ENCODE results near the gene GRM5.
"Not testable (repeated sequence)": the region's sequence is repeated elsewhere in the genome, so short reads cannot be mapped to it uniquely, and the experiment has no call there.

GRM5 gene

DNA sequence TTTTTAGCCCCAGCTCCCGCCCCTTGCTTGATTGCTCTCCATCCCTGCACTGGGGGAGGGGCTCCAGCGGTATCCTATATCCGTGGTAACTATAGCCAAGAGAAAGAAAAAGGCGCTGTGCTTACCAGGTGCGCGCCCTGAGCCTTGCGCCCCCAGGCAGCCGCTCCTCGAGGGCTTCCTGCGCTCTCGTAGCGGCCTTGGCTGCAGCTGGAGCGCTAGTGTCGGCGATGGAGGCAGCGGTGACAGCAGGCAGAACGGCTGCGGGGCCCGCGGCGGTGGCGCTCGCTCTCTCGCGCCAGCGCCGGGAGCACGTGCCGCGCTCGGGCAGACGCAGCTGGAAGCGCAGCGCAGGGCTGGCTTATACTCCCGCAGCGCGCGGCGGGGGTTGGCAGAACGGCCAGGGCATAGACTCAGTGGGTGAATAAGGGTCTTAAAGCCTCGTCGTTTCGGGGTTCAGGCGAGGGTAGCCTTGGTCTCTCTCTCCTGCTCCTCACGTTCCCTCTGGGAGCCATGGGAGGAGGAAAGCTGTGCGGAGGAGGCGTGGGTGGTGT, at the start of gene GRM5:
TSS of gene GRM5 (minus strand) at position 332 of the 551 bp plus-strand sequence. CDS start 18,110 bp downstream, outside the sequence.
- DNase-seq (ENCODE audit: low read depth, low spot score): not testable (repeated sequence)

DNA sequence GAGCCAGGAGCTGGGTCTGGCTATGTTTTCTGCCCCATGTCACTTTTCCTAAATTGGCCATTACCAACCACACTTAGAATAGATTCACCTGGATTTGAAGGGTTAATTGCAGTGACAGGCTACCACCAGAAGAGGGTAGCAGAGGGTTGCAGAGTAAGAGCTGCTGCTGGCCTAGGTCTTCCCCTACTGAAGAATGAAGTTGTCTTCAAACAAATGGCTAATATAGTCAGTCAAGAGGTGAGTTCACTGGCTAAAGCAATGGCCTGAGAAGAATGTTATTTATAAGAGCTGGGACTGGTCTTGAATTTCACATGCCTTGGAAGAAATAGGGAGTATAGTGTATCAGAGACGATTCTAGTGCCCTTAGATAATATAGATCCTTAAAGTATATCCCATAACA, 32.2 kb upstream of the GRM5 start:
- DNase-seq (ENCODE audit: low read depth, low spot score): not testable (repeated sequence)

DNA sequence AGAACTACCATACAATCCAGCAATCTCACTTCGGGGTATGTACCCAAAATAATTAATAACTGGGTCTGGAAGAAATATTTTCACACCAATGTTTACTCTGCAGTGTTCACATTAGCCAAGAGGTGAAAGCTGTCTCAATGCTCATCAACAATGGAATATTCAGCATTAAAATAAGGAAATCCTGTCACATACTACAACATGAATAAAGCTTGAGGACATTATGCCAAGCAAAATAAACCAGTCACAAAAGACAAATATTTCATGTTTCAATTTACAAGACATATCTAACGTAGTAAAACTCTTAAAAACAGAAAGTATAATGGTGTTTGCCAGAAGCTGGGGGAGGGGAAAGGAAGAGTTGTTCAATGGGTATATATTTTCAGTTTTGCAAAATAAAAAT, 28.0 kb upstream of the GRM5 start:
- not testable (repeated sequence) for DNase-seq (ENCODE audit: low read depth, low spot score)

DNA sequence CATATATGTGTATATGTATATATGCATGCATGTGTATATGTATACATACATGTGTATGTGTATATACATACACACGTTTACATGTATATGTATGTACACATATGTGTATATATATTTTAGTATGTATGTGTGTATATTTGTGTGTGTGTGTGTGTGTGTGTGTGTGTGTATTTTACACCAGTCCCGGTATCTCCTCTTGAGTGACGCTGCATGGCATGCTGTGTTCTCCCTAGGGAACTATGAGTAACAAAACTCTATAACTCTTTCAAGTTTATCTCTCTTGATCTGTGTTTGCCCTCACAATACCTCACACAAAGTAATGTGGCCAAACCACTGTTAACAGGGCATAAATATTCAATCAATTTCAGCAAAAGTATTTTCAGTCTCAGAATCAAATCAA, 19.2 kb upstream of the GRM5 start:
- not testable (repeated sequence) for DNase-seq (ENCODE audit: low read depth, low spot score)

DNA sequence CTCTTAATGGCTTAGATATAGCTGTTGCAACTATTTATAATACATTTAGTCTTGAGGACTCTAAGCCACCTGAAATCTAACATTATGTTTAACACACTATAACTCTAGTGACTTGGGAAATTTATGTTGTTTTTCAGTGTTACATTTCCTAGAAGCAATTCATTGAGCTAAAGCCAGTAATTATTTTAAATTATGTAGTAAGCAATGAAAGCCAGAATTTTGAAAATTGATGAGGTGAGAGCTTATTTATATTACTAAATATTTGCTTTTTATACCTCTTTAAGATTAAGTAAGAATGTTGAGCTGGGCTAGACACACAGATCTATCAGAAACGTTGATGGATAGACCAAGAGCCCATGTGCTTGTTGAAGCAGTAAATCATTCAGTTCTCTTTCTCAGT, 5.1 kb upstream of the GRM5 start:
- not testable (repeated sequence) for DNase-seq (ENCODE audit: low read depth, low spot score)

DNA sequence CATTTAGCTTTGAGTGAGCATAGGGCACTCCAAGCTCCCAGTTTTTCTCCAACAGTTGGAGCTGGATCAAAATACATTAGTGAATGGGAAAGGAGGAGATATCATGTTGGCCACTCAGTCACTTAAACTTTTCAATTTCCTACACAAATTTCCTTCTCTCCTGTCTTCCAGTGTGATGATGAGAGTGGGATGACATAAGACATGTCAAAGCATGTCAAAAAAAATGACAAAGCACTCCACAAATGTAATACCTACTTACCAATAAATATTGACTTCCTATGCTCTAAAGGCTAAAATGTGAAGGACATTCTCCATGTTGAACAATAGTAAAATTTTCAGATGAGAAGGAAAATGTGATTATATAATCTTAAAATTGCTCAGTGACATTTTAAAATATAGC, 1.5 kb upstream of the GRM5 start:
- DNase-seq (ENCODE audit: low read depth, low spot score): no peak

DNA sequence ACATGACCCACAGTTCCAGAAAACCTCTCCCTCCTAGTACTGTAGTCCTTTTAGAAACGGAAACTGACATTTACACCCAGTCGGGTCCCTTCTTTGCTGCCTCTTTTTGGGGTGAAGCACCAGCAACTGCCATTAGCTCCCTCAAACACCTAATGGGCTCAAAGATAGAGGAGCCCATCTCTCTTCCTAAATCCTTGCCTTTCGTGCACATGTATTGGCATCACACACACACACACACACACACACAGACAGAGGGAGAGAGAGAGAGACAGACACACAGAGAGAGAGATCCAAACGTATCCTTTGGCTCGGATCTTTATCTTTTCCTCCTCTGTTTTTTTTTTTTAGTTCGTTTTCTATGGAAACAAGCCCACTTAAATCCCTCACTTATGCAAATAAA, 716 bp downstream of the GRM5 start:
- no peak for DNase-seq (ENCODE audit: low read depth, low spot score)

DNA sequence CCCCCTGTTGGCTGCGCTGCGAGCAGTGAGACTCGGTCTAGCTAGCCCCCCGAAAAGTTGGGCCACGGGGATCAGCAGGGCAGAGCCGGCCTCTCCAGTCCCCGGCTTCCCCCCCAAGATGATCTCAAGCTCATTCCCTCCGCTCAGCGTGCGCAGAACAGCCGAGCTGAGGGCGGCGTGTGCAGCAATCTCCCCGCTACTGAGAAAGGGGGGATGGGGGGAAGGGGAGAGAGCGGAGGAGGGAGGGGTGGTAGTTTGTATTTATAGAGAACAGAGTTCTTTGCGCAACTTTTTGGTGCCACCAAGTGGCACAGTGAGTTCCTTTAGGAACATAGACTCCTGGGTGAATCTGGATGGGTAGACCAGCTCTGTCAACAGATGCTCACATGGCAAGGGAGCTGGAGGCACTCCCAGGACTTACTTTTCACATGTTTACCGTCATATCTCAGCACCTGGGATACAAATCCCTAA, 2.3 kb downstream of the GRM5 start:
- not testable (repeated sequence) for DNase-seq (ENCODE audit: low read depth, low spot score)

DNA sequence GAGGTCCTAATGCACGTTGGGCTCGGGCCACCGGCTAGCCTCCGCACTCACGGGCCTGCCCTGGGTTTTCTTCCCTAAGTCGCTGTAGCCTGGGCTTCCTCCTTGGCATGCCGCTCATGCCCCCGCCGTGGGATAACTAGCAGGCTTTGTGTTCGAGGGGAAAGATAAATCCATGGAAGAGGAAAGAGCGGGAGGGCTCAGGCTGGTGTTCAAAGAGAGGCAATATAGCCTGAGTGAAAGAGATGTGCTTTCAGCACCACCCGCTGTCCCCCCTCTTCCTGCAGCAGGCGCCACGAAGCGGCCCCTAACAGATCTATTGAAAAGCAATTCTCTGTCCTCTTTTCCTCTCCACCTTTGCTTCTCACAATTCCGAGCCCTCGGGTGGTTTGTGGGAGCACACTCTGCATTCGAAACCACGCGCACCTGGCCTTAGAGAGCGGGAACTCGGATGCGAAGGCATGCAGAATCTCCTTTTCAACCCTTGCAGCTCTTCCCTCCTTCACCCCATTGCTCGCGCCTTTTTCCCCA, 2.9 kb downstream of the GRM5 start:
- not testable (repeated sequence) for DNase-seq (ENCODE audit: low read depth, low spot score)

DNA sequence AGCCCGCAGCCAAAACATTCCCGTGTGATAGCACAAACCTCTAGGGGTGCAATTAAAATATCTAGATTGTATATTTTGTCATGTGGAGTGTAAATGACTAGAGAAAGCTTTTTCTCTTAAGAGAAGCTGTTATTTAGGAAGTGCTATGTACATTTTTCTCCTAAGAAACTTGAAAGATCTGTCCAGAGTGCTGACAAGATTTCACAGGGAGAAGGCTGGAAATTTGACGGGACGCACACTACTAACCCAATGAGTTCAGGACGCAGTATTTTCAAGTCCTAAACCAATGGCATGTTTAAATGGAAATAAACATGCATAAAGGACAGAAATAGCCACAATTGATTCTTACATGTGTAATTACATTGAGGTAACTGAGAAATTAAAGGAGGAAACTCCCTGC, 3.9 kb downstream of the GRM5 start:
- DNase-seq (ENCODE audit: low read depth, low spot score): not testable (repeated sequence)

DNA sequence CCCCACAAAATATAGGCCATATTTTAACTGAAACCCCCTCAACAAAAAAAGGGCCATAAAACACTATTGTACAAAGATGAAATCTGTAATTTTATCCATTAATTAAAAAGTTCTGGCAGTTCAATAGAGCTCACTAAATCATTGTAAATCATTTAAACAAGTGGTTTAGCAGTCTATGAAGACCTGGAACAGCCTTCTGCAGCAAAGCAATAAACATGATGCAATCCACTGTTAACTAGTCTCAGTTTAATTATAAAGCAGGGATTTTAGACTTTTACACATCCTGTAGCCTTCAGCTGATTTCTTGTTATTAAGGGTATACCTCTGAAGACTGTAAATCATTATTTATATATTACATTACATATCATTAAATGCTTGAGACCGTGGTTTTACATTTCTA, 8.4 kb downstream of the GRM5 start:
- DNase-seq (ENCODE audit: low read depth, low spot score): not testable (repeated sequence)

DNA sequence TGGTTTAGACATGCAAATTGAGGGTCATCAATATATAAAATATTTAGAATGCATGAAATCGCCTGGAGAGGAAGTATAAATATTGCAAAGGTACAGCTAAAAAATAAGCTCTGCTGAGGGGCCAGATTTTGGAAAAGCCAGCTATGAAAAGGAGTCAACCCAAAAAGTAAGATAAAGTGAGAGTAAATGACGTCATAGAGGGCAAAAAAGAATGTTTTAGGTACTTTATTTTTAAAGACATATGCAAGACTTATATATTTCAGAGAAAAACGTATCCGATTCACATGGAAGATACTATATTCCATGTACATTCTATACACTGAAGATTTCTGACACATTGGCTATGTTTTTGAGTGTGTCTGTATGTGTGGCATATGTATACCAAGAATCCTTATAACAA, 13.6 kb downstream of the GRM5 start:
- no peak for DNase-seq (ENCODE audit: low read depth, low spot score)

DNA sequence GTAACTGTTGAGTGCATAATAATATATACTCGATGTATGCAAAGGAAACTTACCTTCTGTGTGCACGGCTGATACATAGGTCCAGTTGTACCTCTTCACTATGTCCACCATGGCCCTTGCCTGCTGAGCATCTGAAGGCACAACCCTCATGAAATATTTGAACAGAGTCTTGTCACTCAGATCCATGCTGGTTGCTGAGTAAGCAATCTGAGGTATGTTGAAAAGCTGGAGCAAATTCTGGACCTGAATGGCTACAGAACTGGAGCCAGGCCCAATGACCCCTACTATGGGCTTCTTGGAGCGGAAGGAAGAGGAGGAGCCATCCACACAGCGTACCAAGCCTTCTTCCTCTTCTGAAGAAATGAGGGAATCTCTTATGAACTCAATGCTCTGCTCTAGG, 18.6 kb downstream of the GRM5 start:
- not testable (repeated sequence) for DNase-seq (ENCODE audit: low read depth, low spot score)

DNA sequence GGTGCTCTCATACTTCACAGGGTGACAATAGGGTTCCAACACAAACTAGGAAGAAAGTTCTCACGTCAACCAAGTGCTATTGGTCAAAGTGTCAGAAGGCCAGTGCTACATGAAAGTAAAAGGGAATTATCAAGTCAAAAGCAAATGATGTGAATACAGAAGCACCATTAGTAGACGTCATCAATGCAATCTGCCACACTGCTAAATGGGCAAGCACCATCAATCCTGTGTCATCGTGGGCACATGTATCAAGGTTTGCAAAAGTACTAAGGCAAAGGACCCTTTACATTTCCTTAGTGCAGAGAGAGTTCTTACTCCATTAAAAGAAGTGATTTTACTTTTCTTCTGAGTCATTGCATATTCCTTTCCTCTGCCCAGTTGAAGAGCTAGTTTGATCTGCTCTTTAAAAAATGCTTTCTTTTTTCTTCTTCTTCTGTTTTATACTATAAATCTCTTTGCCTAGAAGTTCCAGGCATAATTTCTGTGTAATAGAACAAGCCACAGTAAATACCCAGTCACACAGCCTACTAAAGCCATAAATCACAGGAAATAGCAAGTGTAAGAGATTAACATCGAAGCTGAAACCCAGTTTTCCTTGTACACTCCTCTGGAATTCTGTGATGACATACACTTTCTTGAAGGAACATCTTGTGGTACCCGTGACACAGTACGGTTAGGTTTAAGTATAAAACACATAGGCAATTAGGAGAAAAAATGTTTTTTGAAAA, 21.8 kb downstream of the GRM5 start:
- not testable (repeated sequence) for DNase-seq (ENCODE audit: low read depth, low spot score)

DNA sequence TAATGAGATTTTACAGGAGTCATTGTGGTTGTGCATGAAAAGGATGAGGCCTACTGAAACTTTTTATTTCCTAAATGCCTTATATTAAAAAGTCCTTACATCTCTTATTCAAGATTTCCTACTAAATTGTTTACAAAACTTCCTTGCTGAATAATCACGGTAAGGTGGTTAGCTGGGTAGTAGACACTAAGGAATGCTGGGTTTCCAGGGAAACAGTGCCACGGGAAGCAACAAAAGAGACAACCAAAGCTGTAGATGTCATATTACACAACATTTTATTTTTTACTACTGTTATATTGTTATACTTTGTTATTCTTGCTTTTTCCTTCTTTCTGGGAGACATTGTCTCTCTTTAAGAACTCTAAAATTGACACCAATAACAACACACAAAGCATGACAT, 36.1 kb downstream of the GRM5 start:
- DNase-seq (ENCODE audit: low read depth, low spot score): not testable (repeated sequence)

DNA sequence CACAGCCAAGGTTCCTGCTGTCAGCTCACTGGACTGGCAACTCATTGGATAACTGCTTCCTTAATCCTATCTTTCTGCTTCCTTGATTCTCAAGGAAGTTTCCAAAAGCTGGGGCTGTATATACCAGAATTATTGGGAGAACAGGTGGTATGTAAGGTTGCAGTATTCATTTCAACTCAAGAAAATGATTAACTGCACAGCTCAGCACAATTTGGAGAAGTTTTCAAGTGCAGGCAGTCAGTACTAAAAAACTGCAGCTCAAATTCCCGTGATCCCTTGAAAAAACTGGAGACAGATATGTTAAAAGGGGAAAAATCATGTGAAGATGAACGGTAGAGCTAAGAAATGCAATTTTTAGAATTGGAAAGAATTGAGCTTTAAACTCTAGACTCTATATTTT, 44.4 kb downstream of the GRM5 start:
- no peak for DNase-seq (ENCODE audit: low read depth, low spot score)

DNA sequence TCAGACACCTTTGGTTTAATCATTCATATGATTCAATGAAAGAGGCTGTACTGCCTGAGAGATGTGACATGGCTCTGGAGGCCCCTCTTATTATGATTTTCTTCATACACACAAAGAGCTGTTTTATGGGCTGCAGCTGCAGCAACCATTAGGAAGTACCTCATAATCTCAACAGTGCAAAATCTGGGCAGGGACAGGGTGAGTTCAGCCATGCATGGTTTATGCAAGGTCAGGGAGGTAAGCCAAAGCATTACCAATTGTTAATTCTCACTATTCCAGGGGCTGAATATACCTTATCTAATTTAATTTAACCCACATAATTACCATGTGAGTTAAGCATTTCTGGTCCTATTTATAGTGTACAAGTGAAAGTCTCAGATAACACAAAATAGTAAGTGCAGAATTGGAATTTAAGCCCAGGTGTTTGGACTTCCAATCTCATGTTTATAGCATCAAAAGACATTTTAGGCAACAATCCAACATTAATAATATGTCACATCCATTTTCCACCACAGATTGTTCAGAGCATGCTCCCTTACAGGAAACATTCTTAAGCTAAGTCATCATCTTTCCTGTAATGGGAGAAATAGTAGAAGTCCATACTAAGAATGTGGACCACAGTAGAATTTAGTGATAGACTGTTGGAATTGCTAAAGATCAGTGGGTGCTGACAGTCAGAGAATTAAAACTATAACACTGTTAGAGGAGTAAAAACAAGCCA, 45.8 kb downstream of the GRM5 start:
- DNase-seq (ENCODE audit: low read depth, low spot score): not testable (repeated sequence)

DNA sequence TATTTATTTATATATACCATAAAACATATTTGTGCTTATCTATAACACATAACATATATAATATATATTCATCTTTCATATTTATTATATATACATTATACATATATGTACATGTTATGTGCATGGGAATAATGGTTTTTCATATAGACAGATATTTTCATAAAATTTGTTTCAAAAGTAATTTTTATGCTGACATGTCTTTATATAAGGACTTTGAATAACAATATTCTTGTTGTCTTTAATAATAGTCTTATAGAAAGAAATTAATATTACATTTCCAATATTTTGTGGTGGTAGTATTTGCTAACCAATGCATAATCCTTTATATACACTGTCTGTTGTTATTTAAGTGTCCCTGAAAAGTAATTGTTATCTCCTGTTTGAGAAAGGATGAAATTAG, 49.6 kb downstream of the GRM5 start:
- DNase-seq (ENCODE audit: low read depth, low spot score): no peak

DNA sequence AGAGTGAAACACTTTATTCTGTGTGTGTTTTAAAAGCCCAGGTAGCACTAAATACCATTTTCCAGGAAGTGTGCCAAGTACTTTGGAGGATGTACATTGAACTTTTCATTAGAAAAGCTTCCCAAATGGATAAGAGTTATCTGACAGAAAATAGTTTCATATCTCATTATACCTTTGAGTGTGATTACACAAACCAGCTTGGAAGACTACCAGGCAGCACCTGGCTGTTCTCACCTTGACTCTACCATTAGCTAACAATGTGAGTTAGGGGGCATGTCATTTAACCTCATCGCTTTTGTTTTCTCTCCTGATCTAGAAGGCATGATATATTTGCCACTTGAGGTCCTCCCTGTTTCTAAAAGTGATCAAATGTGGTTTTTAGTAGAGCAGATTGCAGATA, 50.2 kb downstream of the GRM5 start:
- DNase-seq (ENCODE audit: low read depth, low spot score): no peak

DNA sequence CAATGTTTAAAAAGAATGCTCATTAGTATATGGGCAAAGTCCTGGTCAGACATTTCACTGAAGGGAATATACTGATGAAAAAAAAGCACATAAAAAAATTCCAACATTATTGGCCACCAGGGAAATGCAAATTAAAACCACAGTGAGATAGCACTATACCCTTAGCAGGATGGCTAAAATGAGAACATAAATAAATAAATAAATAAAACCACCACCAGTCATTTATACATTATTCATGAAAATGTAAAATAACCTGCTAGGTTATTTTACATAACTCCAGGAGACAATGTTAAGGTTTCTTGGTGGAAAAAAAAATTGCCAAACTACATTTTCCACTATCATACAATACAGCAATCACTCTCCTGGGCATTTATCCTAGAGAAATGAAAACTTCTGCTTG, 64.9 kb downstream of the GRM5 start:
- not testable (repeated sequence) for DNase-seq (ENCODE audit: low read depth, low spot score)

DNA sequence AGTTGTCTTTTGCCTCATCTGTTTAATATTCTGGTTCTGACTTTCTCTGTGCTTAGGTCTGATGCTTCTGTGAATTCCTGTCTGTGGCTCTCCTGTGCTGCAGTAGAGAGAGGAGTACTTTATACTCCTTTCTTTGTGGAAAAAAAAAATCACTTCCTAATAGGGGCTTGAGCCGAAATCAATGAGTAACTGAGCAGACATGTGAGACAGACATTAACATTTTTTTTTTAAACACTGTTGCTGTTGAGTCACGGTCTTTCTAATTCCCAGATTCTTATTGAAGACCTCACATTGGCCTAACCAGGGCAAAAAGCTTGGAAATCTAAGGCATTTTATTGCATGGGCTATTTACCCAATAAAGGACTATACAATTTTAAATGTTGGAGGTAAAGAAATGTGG, 86.1 kb downstream of the GRM5 start:
- no peak for DNase-seq (ENCODE audit: low read depth, low spot score)

DNA sequence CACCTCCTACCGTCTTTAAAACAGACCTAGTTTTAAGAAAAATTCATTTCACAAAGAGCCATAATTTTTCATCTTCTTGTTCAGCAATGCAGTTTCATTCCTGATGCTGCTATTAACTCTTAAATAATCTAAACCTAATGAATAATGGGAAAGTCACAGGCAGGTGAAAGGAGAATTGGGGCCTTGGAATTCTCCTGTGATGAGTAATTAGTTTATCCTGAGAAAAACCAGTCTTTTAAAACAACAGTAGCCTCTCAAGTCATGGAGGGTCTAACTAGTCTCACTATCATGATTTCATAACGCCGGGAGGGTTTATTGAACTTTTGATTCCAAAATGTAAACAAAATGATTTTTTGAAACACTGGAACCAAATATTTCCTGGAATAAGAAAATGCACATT, 86.8 kb downstream of the GRM5 start:
- not testable (repeated sequence) for DNase-seq (ENCODE audit: low read depth, low spot score)

Measured in brain pericyte (primary cell).